GM23248 (cell line): ENCODE results near the gene IPO8.

Source experiments
- EZH2 ChIP-seq: fragments of 200-600 bp; sonication (generic); IDR thresholded peaks from 2 replicates; pipeline ENCODE4 v1.6.1; 2018; ENCODE audit warnings: antibody characterized with exemption, mild to moderate bottlenecking; ENCODE audit not compliant: insufficient read depth, poor library complexity, severe bottlenecking
- EZH2phosphoT487 ChIP-seq: fragments of 200-600 bp; sonication (generic); IDR thresholded peaks from 2 replicates; pipeline ENCODE4 v1.6.1; 2018; ENCODE audit warnings: antibody characterized with exemption, moderate library complexity, mild to moderate bottlenecking, low read depth; ENCODE audit not compliant: insufficient read depth

GRCh38 chr12:30707613-30708342 is 12.1 kb upstream of the IPO8 start:
- TF ChIP-seq EZH2phosphoT487 (no peak), EZH2 (no peak)
